Neuron (in vitro differentiated cells): ENCODE results near the gene LMTK3.

ENCODE experiments used
- H2AFZ ChIP-seq: one replicate; pipeline ENCODE4 v1.6.1; 2013; ENCODE audit warnings: low read depth, mild to moderate bottlenecking, inconsistent platforms, low read length, moderate library complexity
- H3K27me3 ChIP-seq: one replicate; pipeline ENCODE4 v1.6.1; 2013; ENCODE audit warnings: low read length; ENCODE audit not compliant: insufficient read depth
- H3K36me3 ChIP-seq: one replicate; pipeline ENCODE4 v1.6.1; 2013; ENCODE audit warnings: low read length; ENCODE audit not compliant: insufficient read depth
- H3K4me1 ChIP-seq: one replicate; pipeline ENCODE4 v1.6.1; 2013; ENCODE audit warnings: low read length; ENCODE audit not compliant: insufficient read depth
- H3K4me3 ChIP-seq: 2 replicates; pipeline ENCODE4 v1.5.1; 2013; ENCODE audit warnings: mild to moderate bottlenecking, low read length, moderate library complexity
- H3K9me3 ChIP-seq: one replicate; pipeline ENCODE4 v1.6.1; 2013; ENCODE audit warnings: low read length

The LMTK3 gene

GRCh38 chr19:48455908-48456562 is 55.6 kb downstream of the LMTK3 start:
- Histone ChIP-seq H3K9me3 (no peaks in the 10 kb centered on the region), H3K4me1 (no peaks in the 10 kb centered on the region), H3K36me3 (peaks cover 49% of the 10 kb centered on the region), H2AFZ (no peak overlapping the region), H3K4me3 (no peak overlapping the region), H3K27me3 (no peaks in the 10 kb centered on the region)

GRCh38 chr19:48455171-48455907 is 56.3 kb downstream of the LMTK3 start, which contains the start of gene KCNJ14:
Gene KCNJ14, plus strand, starts transcription at chr19:48455574. Its CDS starts 6,151 bp downstream, at chr19:48461725.
- no peak within 1 kb of the TSS for H3K4me3 ChIP-seq
- H3K9me3 ChIP-seq, result no peaks in the 10 kb centered on the region
- peaks cover 56% of the 10 kb centered on the region for H3K36me3 ChIP-seq
- no peak within 1 kb of the TSS for H2AFZ ChIP-seq
- no peaks in the 10 kb centered on the region for H3K27me3 ChIP-seq
- no peaks in the 10 kb centered on the region for H3K4me1 ChIP-seq

GRCh38 chr19:48454150-48454730 is 57.4 kb downstream of the LMTK3 start:
- Histone ChIP-seq H2AFZ (no peak overlapping the region), H3K4me3 (no peak overlapping the region), H3K4me1 (no peaks in the 10 kb centered on the region), H3K9me3 (no peaks in the 10 kb centered on the region), H3K36me3 (peaks cover 66% of the 10 kb centered on the region), H3K27me3 (no peaks in the 10 kb centered on the region)

- no peaks in the 10 kb centered on the region for H3K9me3 ChIP-seq
- no peak overlapping the region for H3K4me3 ChIP-seq
- H3K4me1 ChIP-seq, result no peaks in the 10 kb centered on the region
- no peak overlapping the region for H2AFZ ChIP-seq
- H3K27me3 ChIP-seq, result no peaks in the 10 kb centered on the region
- peaks cover 79% of the 10 kb centered on the region for H3K36me3 ChIP-seq
These were observed 59.1 kb downstream of the LMTK3 start for GRCh38 chr19:48452289-48453190.

GRCh38 chr19:48451624-48452023 is 60.0 kb downstream of the LMTK3 start:
- Histone ChIP-seq H3K4me3 (no peak overlapping the region), H3K27me3 (no peaks in the 10 kb centered on the region), H3K9me3 (no peaks in the 10 kb centered on the region), H3K4me1 (peaks cover 1% of the 10 kb centered on the region), H3K36me3 (peaks cover 79% of the 10 kb centered on the region), H2AFZ (no peak overlapping the region)

GRCh38 chr19:48450863-48451262 is 60.8 kb downstream of the LMTK3 start:
- no peak overlapping the region for H2AFZ ChIP-seq
- no peaks in the 10 kb centered on the region for H3K27me3 ChIP-seq
- H3K4me1 ChIP-seq, result peaks cover 7% of the 10 kb centered on the region
- no peaks in the 10 kb centered on the region for H3K9me3 ChIP-seq
- H3K36me3 ChIP-seq, result peaks cover 71% of the 10 kb centered on the region
- H3K4me3 ChIP-seq, result no peak overlapping the region

- Histone ChIP-seq H3K36me3 (peaks cover 69% of the 10 kb centered on the region), H2AFZ (no peak overlapping the region), H3K4me1 (peaks cover 7% of the 10 kb centered on the region), H3K9me3 (no peaks in the 10 kb centered on the region), H3K4me3 (no peak overlapping the region), H3K27me3 (no peaks in the 10 kb centered on the region)
These were observed 61.2 kb downstream of the LMTK3 start for GRCh38 chr19:48450441-48450840.

- no peaks in the 10 kb centered on the region for H3K9me3 ChIP-seq
- no peaks in the 10 kb centered on the region for H3K27me3 ChIP-seq
- H2AFZ ChIP-seq, result no peak overlapping the region
- H3K4me1 ChIP-seq, result peaks cover 16% of the 10 kb centered on the region
- peaks cover 54% of the 10 kb centered on the region for H3K36me3 ChIP-seq
- H3K4me3 ChIP-seq, result no peak overlapping the region
These were observed 63.1 kb downstream of the LMTK3 start for GRCh38 chr19:48448563-48448962.

- H3K36me3 ChIP-seq, result peaks cover 38% of the 10 kb centered on the region
- peak overlapping the region; percentile 44 for H2AFZ ChIP-seq
- no peaks in the 10 kb centered on the region for H3K9me3 ChIP-seq
- H3K27me3 ChIP-seq, result no peaks in the 10 kb centered on the region
- H3K4me3 ChIP-seq, result peak overlapping the region; percentile 85
- H3K4me1 ChIP-seq, result peaks cover 16% of the 10 kb centered on the region
These were observed 65.1 kb downstream of the LMTK3 start for GRCh38 chr19:48446579-48446978.

GRCh38 chr19:48445606-48446481 is 65.8 kb downstream of the LMTK3 start, which contains the start of gene GRWD1:
Gene GRWD1, plus strand, starts transcription at chr19:48445983. Its CDS starts 23 bp downstream, at chr19:48446006.
- H3K9me3 ChIP-seq, result no peaks in the 10 kb centered on the region
- H3K4me1 ChIP-seq, result peaks cover 16% of the 10 kb centered on the region
- H3K27me3 ChIP-seq, result no peaks in the 10 kb centered on the region
- H2AFZ ChIP-seq, result peak within 1 kb of the TSS; percentile 44
- peaks cover 31% of the 10 kb centered on the region for H3K36me3 ChIP-seq
- H3K4me3 ChIP-seq, result peak within 1 kb of the TSS; percentile 85

GRCh38 chr19:48445256-48445605 is 66.4 kb downstream of the LMTK3 start:
- no peaks in the 10 kb centered on the region for H3K27me3 ChIP-seq
- peak overlapping the region; percentile 85 for H3K4me3 ChIP-seq
- H2AFZ ChIP-seq, result peak overlapping the region; percentile 44
- peaks cover 25% of the 10 kb centered on the region for H3K36me3 ChIP-seq
- H3K4me1 ChIP-seq, result peaks cover 16% of the 10 kb centered on the region
- no peaks in the 10 kb centered on the region for H3K9me3 ChIP-seq

GRCh38 chr19:48444936-48445200 is 66.8 kb downstream of the LMTK3 start:
- H2AFZ ChIP-seq, result peak overlapping the region; percentile 44
- peaks cover 21% of the 10 kb centered on the region for H3K36me3 ChIP-seq
- peak overlapping the region; percentile 85 for H3K4me3 ChIP-seq
- no peaks in the 10 kb centered on the region for H3K27me3 ChIP-seq
- H3K4me1 ChIP-seq, result peaks cover 16% of the 10 kb centered on the region
- H3K9me3 ChIP-seq, result no peaks in the 10 kb centered on the region
